ENCODE data around the gene SYNE2. TPM values are rescaled to one million over a fixed set of nuclear protein-coding genes. Genes with fewer than 3 reads are reported as not detected.

The SYNE2 gene
- total and polyA plus RNA-seq, 2 of the 8 experiments (the other 6 are each of a cell fraction or from before 2014, with no cell fraction given): 32.6 to 46.1 TPM

DNA sequence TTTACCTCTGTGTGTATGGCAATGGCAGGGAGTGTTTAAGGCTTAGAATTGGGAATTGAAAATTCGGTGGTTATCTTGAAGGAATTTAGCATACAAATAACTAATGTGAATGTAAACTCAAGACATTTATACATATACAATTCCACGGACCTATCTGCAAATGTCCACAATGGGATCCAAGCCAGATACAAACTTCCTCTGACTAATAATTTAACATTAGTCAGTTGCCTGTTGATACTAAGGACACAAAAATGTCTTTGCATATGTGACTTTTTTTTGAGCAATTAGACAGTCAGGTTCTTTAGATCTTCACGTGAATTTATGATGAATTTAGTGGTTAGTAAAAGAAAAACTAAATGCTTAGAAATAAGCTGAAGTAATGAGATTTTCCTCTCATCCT lies 400.9 kb downstream of the SYNE2 start:
- FAIRE-seq (no peak), DNase-seq (ENCODE audit: low read depth in 1 of 2, low spot score in 2 of 2) (no peak)
- H3K79me2 ChIP-seq (ENCODE audit: control insufficient read depth in 1 of 2, insufficient read depth in 2 of 2, low read length in 2 of 2): no peaks in the 10 kb centered on the region
- no peaks in the 10 kb centered on the region for H3K9me3 ChIP-seq (ENCODE audit: insufficient read depth in 2 of 2, low read depth in 1 of 2, low read length in 1 of 2)
- H2BK15ac ChIP-seq (ENCODE audit: low read length): no peak overlapping the region
- H3K56ac ChIP-seq (replicated peaks; ENCODE audit: insufficient read length, low read depth, low read length): no peak overlapping the region
- no peaks in the 10 kb centered on the region for H3K4me1 ChIP-seq (replicated peaks in 1 of 4; ENCODE audit: control insufficient read depth in 3 of 4, insufficient read depth in 4 of 4, low read length in 3 of 4)
- no peak overlapping the region for H2BK120ac ChIP-seq (replicated peaks; ENCODE audit: low read depth, low read length)
- ChIA-PET POLR2A (ENCODE audit: partially characterized antibody) (no interaction called here), CTCF (ENCODE audit: partially characterized antibody) (interaction anchor here (1.3 kb wide), 1 partner anchor 193 kb away, joined by 5 read pairs; no protein-coding TSS in a partner anchor)
- no peak overlapping the region for H4K91ac ChIP-seq (replicated peaks; ENCODE audit: insufficient read length, low read length)
- no peak overlapping the region for H2BK12ac ChIP-seq (ENCODE audit: low read depth, low read length)
- H2BK5ac ChIP-seq (ENCODE audit: low read depth, low read length): no peak overlapping the region
- no peak overlapping the region for H3K9ac ChIP-seq (replicated peaks in 1 of 4; ENCODE audit: extremely low read depth in 1 of 4, low read depth in 3 of 4, low read length in 3 of 4)
- H3K4me2 ChIP-seq (ENCODE audit: insufficient read depth in 1 of 2, low read depth in 2 of 2, low read length in 2 of 2): no peak overlapping the region
- no peak for TF ChIP-seq SIN3A (conservative IDR thresholded peaks at IDR 0.05 in 1 of 2, IDR thresholded peaks at IDR 0.05 in 1 of 2; ENCODE audit: low read depth in 1 of 2, low read length in 2 of 2)
- TF ChIP-seq BCL11A (IDR thresholded peaks at IDR 0.05; ENCODE audit: low read depth in 2 of 2, low read length in 2 of 2): no peak
- no peak for TF ChIP-seq RFX5 (IDR thresholded peaks at IDR 0.05; ENCODE audit: borderline replicate concordance, low read depth, low read length)
- TF ChIP-seq RXRA (IDR thresholded peaks at IDR 0.05; ENCODE audit: insufficient read depth, low read depth, low read length): no peak
- TF ChIP-seq BACH1 (IDR thresholded peaks at IDR 0.05; ENCODE audit: low read length): no peak
- TF ChIP-seq YY1 (IDR thresholded peaks at IDR 0.05; ENCODE audit: low read depth, low read length): no peak
- TF ChIP-seq, protein P1, sequence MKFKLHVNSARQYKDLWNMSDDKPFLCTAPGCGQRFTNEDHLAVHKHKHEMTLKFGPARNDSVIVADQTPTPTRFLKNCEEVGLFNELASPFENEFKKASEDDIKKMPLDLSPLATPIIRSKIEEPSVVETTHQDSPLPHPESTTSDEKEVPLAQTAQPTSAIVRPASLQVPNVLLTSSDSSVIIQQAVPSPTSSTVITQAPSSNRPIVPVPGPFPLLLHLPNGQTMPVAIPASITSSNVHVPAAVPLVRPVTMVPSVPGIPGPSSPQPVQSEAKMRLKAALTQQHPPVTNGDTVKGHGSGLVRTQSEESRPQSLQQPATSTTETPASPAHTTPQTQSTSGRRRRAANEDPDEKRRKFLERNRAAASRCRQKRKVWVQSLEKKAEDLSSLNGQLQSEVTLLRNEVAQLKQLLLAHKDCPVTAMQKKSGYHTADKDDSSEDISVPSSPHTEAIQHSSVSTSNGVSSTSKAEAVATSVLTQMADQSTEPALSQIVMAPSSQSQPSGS (IDR thresholded peaks at IDR 0.05; ENCODE audit: low read length): no peak
- H3K14ac ChIP-seq (ENCODE audit: insufficient read length): no peak overlapping the region
- no peaks in the 10 kb centered on the region for H3K36me3 ChIP-seq (ENCODE audit: control insufficient read depth in 2 of 4, insufficient read depth in 4 of 4, low read length in 3 of 4)
- H3K23me2 ChIP-seq (ENCODE audit: low read depth, low read length): no peaks in the 10 kb centered on the region
- no peak overlapping the region for H4K8ac ChIP-seq (ENCODE audit: extremely low read depth, insufficient read depth, low read length)
- no peak overlapping the region for H2AFZ ChIP-seq (ENCODE audit: low read length)
- no peak overlapping the region for H4K5ac ChIP-seq (ENCODE audit: insufficient read length, low read depth, low read length)
- no peak overlapping the region for H2BK20ac ChIP-seq (ENCODE audit: low read length)
- H3K79me1 ChIP-seq (ENCODE audit: low read depth, low read length): no peaks in the 10 kb centered on the region
- no peak overlapping the region for H3K23ac ChIP-seq (ENCODE audit: insufficient read length)
- H3K18ac ChIP-seq (ENCODE audit: extremely low read depth, low read length): no peak overlapping the region
- H3K27me3 ChIP-seq (replicated peaks in 1 of 4; ENCODE audit: control insufficient read depth in 3 of 4, extremely low read depth in 1 of 4, insufficient read depth in 3 of 4, low read length in 3 of 4): no peaks in the 10 kb centered on the region
- H3K4ac ChIP-seq (replicated peaks; ENCODE audit: insufficient read length, low read depth, low read length): no peak overlapping the region
- 88% methylated on average over 3 of the region's 3 CpGs; no CpG with 5 or more reads in 1 of the 2 experiments for WGBS, 2 experiments (ENCODE audit: extremely low coverage in 1 of 2, insufficient coverage in 1 of 2, insufficient read length in 1 of 2, insufficient replicate concordance in 2 of 2, low coverage in 1 of 2, low lambda C conversion rate in 2 of 2, missing lambda C conversion rate in 1 of 2)
- H3K4me3 ChIP-seq (ENCODE audit: extremely low read depth in 1 of 4, insufficient read depth in 2 of 4, low read depth in 3 of 4, low read length in 4 of 4): no peak overlapping the region
- H3K27ac ChIP-seq (ENCODE audit: low read depth, low read length): no peak overlapping the region
- H2AK5ac ChIP-seq (ENCODE audit: low read depth, low read length): no peak overlapping the region
- no peaks in the 10 kb centered on the region for H4K20me1 ChIP-seq (replicated peaks in 1 of 2; ENCODE audit: control insufficient read depth in 1 of 2, insufficient read depth in 2 of 2, low read length in 2 of 2)

Data from H1 (cell line).